Stimulated activated CD8-positive, alpha-beta memory T cell treated with anti-CD3 and anti-CD28 coated beads, Interleukin-12 subunit alpha, Interleukin-12 subunit beta, amount 100 ng/mL, for 24 hours (primary cell): Measurements from ENCODE around the gene PPP1R26.
"Not testable (repeated sequence)": the region's sequence is repeated elsewhere in the genome, so short reads cannot be mapped to it uniquely, and the experiment has no call there.

Experiments
- DNase-seq: peaks from one replicate; pipeline ENCODE4 v3.0.0-alpha.2; 2020; ENCODE audit errors: extremely low read depth

The PPP1R26 gene

GRCh38 chr9:135522137-135522877 is 42.7 kb downstream of the PPP1R26 start:
- DNase-seq, result no peak

GRCh38 chr9:135522931-135523330 is 43.3 kb downstream of the PPP1R26 start:
- no peak for DNase-seq

- DNase-seq, result no peak
Observed at GRCh38 chr9:135523521-135524129, 44.0 kb downstream of the PPP1R26 start.

GRCh38 chr9:135524130-135524861 is 44.7 kb downstream of the PPP1R26 start:
- DNase-seq, result no peak

DNA sequence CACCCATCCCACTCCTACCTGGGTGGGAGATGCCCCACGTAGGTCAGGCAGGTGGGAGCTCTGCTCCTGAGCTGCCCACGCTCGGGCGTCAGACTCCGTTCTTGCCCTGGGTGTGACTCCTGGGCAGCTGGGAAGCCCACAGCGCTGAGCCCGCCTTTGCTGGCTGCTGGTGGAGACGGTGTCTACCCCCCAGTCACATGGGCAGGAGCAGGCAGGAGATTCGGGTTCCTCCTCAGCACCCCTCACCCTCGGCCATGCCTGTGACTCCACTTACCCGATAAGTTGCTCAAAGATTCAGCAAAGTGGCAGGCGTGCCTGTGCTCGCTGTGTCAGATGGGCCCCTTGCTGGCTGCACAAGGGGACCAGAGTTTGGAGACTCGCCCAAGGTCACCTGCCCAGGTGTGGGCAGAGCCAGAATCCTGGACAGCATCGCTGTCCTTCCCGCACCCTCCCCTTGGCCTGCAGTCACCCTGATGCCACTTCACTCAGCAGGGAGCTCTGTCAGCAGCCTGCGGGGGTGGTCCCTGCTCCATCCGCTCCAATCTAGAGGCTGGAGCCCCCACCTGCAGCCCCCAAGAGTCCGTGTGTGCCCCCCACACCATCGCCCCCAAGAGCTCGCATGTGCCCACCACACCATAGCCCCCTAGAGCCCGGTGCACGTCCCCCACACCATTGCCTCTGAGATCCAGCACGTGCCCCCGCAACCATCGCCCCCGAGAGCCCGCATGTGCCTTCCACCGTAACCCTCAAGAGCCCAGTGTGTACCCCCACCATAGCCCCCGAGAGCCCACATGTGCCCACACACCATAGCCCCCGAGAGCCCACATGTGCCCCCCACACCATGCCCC is 45.9 kb downstream of the PPP1R26 start:
- no peak for DNase-seq

DNA sequence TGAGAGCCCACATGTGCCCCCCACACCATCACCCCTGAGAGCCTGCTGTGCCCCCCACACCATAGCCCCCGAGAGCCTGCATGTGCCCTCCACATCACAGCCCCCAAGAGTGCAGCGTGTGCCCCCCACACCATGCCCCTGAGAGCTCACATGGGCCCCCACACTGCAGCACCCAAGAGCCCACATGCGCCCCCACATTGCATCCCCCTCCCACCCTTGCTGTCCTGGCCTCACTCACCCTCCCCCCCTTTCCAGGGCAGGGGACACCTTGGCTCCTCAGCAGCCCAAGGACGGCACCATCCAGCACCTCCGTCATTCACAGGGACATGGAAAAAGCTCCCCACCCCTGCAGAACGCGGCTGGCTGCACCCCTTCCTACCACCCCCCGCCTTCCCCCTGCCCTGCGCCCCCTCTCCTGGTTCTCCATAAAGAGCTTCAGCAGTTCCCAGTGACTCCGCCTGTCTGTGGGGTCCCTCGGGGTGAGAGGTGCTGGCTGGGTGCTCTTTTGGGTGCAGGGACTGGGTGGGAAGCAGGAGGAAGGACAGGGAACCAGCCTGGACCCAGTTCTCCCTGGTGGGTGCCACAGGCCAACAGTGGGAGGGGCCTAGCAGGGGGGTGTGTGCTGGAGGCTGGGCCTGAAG is 46.6 kb downstream of the PPP1R26 start:
- DNase-seq, result no peak

- no peak for DNase-seq
Observed at GRCh38 chr9:135526730-135527571, 47.4 kb downstream of the PPP1R26 start.

- not testable (repeated sequence) for DNase-seq
Observed at GRCh38 chr9:135528842-135529435, 49.4 kb downstream of the PPP1R26 start.

GRCh38 chr9:135530146-135530545 is 50.6 kb downstream of the PPP1R26 start:
- DNase-seq, result no peak

GRCh38 chr9:135531096-135531495 is 51.5 kb downstream of the PPP1R26 start:
- DNase-seq, result no peak

DNA sequence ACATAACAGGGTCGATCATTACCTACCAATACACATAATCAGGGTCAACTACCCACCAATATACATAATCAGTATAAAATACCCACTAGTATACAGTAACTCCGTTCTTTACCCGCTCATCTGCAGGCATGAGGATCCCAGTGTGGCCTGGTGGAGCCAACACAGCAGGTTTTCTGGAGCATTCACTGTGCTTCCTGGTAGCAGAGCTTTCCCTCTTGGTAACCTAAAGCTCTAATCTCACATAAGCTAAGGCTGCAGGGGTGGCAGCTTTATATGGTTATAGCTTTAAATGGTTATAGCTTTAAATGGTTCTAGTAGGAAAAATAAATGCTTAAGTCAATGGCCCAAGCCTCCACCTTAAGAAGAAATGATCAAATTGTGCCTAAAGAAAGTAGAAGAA is 53.5 kb downstream of the PPP1R26 start:
- no peak for DNase-seq

- DNase-seq, result no peak
Observed at GRCh38 chr9:135533674-135534073, 54.1 kb downstream of the PPP1R26 start.

GRCh38 chr9:135534192-135534711 is 54.7 kb downstream of the PPP1R26 start:
- not testable (repeated sequence) for DNase-seq

GRCh38 chr9:135534826-135535225 is 55.2 kb downstream of the PPP1R26 start:
- not testable (repeated sequence) for DNase-seq

DNA sequence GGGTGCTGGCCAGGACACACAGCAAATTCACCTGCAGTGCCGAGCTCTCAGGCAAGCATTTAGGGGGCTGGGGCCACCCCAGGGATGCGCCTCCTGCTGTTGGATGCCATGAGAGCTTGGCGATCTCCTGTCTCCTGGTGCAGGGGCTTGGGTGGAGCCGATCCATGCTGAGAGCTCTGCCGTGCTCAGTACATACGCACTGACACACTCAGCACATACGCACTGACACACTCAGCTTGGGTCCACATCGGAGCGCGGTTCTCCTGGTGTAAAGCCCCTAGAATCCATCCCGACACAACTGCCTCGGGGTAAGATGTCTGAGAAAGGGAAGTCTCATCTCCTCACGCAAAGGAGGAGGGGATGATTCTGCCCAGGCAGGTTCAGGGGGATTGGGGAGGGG is 56.0 kb downstream of the PPP1R26 start:
- not testable (repeated sequence) for DNase-seq

DNA sequence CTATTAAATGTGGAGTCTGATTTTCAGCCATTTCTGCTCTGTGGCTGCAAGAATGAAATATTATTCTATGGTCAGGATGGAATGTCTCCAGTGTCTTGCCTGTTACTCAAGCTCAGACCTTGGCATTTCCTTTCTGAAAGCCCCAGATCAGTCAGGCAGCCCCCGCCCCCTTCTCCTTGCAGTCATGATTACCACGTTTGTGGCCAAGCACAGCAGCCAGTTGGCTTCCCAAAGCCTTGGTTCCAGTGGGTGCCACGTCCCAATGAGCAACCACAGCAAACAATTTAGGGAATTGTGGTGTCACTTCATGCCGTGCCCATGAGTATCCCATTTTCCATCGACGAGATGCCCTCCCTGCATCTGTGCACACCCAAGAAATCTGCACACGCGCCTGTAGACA is 56.6 kb downstream of the PPP1R26 start:
- no peak for DNase-seq
